ENCODE results near the gene CD3E.

Gene CD3E

GRCh38 chr11:118276422-118276821 lies 28.1 kb upstream of the CD3E start:
- DNase-seq (ENCODE audit: low read depth), result peak; percentile 87
- no peak for TF ChIP-seq CTCF (IDR thresholded peaks at IDR 0.05; ENCODE audit: insufficient read depth, low read depth, low read length, missing control alignments)
- H3K4me3 ChIP-seq (ENCODE audit: low read length), result no peak overlapping the region

- no peak for TF ChIP-seq CTCF (IDR thresholded peaks at IDR 0.05; ENCODE audit: insufficient read depth, low read depth, low read length, missing control alignments)
- DNase-seq (ENCODE audit: low read depth), result peak; percentile 97
- no peak overlapping the region for H3K4me3 ChIP-seq (ENCODE audit: low read length)
Observed at GRCh38 chr11:118277312-118277711, 27.2 kb upstream of the CD3E start.

GRCh38 chr11:118281284-118281683 lies 23.2 kb upstream of the CD3E start:
- peak; percentile 71 for DNase-seq (ENCODE audit: low read depth)
- no peak overlapping the region for H3K4me3 ChIP-seq (ENCODE audit: low read length)
- TF ChIP-seq CTCF (IDR thresholded peaks at IDR 0.05; ENCODE audit: insufficient read depth, low read depth, low read length, missing control alignments), result no peak

GRCh38 chr11:118282606-118283005 lies 21.9 kb upstream of the CD3E start:
- DNase-seq (ENCODE audit: low read depth), result no peak
- TF ChIP-seq CTCF (IDR thresholded peaks at IDR 0.05; ENCODE audit: insufficient read depth, low read depth, low read length, missing control alignments), result no peak
- H3K4me3 ChIP-seq (ENCODE audit: low read length), result no peak overlapping the region

- no peak for DNase-seq (ENCODE audit: low read depth)
- no peak overlapping the region for H3K4me3 ChIP-seq (ENCODE audit: low read length)
- TF ChIP-seq CTCF (IDR thresholded peaks at IDR 0.05; ENCODE audit: insufficient read depth, low read depth, low read length, missing control alignments), result no peak
Observed at GRCh38 chr11:118283037-118283636, 21.4 kb upstream of the CD3E start.

GRCh38 chr11:118283756-118284350 lies 20.7 kb upstream of the CD3E start:
- no peak for DNase-seq (ENCODE audit: low read depth)
- no peak overlapping the region for H3K4me3 ChIP-seq (ENCODE audit: low read length)
- TF ChIP-seq CTCF (IDR thresholded peaks at IDR 0.05; ENCODE audit: insufficient read depth, low read depth, low read length, missing control alignments), result no peak

GRCh38 chr11:118286545-118286944 lies 18.0 kb upstream of the CD3E start:
- H3K4me3 ChIP-seq (ENCODE audit: low read length), result no peak overlapping the region
- DNase-seq (ENCODE audit: low read depth), result no peak
- no peak for TF ChIP-seq CTCF (IDR thresholded peaks at IDR 0.05; ENCODE audit: insufficient read depth, low read depth, low read length, missing control alignments)
